ENCODE results near the gene ZHX3.

The ZHX3 gene

GRCh38 chr20:41352666-41353065 lies 35.1 kb upstream of the ZHX3 start:
- no peak for DNase-seq (ENCODE audit: low read depth)

GRCh38 chr20:41352106-41352505 lies 34.6 kb upstream of the ZHX3 start:
- no peak for DNase-seq (ENCODE audit: low read depth)

- no peak for DNase-seq (ENCODE audit: low read depth)
These were observed 33.0 kb upstream of the ZHX3 start for GRCh38 chr20:41350408-41350962.

GRCh38 chr20:41349943-41350342 lies 32.4 kb upstream of the ZHX3 start:
- DNase-seq (ENCODE audit: low read depth): no peak

- DNase-seq (ENCODE audit: low read depth): no peak
These were observed 31.7 kb upstream of the ZHX3 start for GRCh38 chr20:41349266-41349665.

GRCh38 chr20:41348430-41349172 lies 31.1 kb upstream of the ZHX3 start:
- no peak for DNase-seq (ENCODE audit: low read depth)

GRCh38 chr20:41347523-41348429 lies 30.2 kb upstream of the ZHX3 start:
- no peak for DNase-seq (ENCODE audit: low read depth)

GRCh38 chr20:41345729-41346067 lies 28.2 kb upstream of the ZHX3 start:
- no peak for DNase-seq (ENCODE audit: low read depth)

GRCh38 chr20:41344938-41345728 lies 27.6 kb upstream of the ZHX3 start:
- DNase-seq (ENCODE audit: low read depth): no peak

- DNase-seq (ENCODE audit: low read depth): no peak
These were observed 26.9 kb upstream of the ZHX3 start for GRCh38 chr20:41344477-41344876.

GRCh38 chr20:41342474-41343464 lies 25.2 kb upstream of the ZHX3 start:
- no peak for DNase-seq (ENCODE audit: low read depth)

GRCh38 chr20:41340327-41341055 lies 23.0 kb upstream of the ZHX3 start, which contains the start of gene LPIN3:
LPIN3 (plus strand) TSS chr20:41340821; CDS start chr20:41345804, 4,983 bp downstream.
- peak; percentile 83 for DNase-seq (ENCODE audit: low read depth)

- peak; percentile 34 for DNase-seq (ENCODE audit: low read depth)
These were observed 22.4 kb upstream of the ZHX3 start for GRCh38 chr20:41339957-41340326.

GRCh38 chr20:41336711-41337492 lies 19.4 kb upstream of the ZHX3 start:
- DNase-seq (ENCODE audit: low read depth): no peak

- no peak for DNase-seq (ENCODE audit: low read depth)
These were observed 18.1 kb upstream of the ZHX3 start for GRCh38 chr20:41335591-41335990.

- no peak for DNase-seq (ENCODE audit: low read depth)
These were observed 17.2 kb upstream of the ZHX3 start for GRCh38 chr20:41334443-41335421.

- no peak for DNase-seq (ENCODE audit: low read depth)
These were observed 16.5 kb upstream of the ZHX3 start for GRCh38 chr20:41334036-41334435.

GRCh38 chr20:41331731-41332130 lies 14.2 kb upstream of the ZHX3 start:
- DNase-seq (ENCODE audit: low read depth): no peak

Measured in stromal cell of bone marrow (primary cell).